Embryonic facial prominence (tissue), 1 donor: ENCODE measurements around the gene HFE.
"Not testable (repeated sequence)": the region's sequence is repeated elsewhere in the genome, so short reads cannot be mapped to it uniquely, and the experiment has no call there.

Experiments used
- DNase-seq: peaks from one replicate; pipeline ENCODE4 v3.0.0-alpha.2; 2016; ENCODE audit errors: extremely low spot score

The HFE gene, protein sequence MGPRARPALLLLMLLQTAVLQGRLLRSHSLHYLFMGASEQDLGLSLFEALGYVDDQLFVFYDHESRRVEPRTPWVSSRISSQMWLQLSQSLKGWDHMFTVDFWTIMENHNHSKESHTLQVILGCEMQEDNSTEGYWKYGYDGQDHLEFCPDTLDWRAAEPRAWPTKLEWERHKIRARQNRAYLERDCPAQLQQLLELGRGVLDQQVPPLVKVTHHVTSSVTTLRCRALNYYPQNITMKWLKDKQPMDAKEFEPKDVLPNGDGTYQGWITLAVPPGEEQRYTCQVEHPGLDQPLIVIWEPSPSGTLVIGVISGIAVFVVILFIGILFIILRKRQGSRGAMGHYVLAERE

DNA sequence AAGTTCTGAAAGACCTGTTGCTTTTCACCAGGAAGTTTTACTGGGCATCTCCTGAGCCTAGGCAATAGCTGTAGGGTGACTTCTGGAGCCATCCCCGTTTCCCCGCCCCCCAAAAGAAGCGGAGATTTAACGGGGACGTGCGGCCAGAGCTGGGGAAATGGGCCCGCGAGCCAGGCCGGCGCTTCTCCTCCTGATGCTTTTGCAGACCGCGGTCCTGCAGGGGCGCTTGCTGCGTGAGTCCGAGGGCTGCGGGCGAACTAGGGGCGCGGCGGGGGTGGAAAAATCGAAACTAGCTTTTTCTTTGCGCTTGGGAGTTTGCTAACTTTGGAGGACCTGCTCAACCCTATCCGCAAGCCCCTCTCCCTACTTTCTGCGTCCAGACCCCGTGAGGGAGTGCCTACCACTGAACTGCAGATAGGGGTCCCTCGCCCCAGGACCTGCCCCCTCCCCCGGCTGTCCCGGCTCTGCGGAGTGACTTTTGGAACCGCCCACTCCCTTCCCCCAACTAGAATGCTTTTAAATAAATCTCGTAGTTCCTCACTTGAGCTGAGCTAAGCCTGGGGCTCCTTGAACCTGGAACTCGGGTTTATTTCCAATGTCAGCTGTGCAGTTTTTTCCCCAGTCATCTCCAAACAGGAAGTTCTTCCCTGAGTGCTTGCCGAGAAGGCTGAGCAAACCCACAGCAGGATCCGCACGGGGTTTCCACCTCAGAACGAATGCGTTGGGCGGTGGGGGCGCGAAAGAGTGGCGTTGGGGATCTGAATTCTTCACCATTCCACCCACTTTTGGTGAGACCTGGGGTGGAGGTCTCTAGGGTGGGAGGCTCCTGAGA, at the start of gene HFE:
Gene HFE, plus strand, starts transcription at position 146 of the 832 bp plus-strand sequence. Its CDS starts 12 bp downstream, at position 158.
- DNase-seq, result peak; percentile 32

DNA sequence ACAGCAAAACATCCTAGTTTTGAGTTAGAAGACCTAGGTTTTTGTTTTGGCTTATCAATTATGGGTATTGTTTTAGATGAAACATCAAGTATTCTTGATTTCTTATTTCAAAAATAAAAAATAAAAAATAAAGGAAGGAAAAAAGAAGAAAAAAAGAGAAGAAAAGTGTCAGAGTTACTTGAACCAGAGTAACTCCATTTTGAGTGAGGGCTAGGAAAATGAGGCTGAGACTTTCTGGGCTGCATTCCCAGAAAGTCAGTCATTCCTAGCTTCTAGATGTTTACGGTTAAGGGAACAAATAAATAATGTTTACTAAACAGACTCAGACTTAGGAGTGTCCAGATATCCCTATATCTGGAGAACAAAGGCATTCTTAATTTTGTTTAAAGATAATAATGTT, 45.3 kb upstream of the HFE start:
- DNase-seq, result no peak

DNA sequence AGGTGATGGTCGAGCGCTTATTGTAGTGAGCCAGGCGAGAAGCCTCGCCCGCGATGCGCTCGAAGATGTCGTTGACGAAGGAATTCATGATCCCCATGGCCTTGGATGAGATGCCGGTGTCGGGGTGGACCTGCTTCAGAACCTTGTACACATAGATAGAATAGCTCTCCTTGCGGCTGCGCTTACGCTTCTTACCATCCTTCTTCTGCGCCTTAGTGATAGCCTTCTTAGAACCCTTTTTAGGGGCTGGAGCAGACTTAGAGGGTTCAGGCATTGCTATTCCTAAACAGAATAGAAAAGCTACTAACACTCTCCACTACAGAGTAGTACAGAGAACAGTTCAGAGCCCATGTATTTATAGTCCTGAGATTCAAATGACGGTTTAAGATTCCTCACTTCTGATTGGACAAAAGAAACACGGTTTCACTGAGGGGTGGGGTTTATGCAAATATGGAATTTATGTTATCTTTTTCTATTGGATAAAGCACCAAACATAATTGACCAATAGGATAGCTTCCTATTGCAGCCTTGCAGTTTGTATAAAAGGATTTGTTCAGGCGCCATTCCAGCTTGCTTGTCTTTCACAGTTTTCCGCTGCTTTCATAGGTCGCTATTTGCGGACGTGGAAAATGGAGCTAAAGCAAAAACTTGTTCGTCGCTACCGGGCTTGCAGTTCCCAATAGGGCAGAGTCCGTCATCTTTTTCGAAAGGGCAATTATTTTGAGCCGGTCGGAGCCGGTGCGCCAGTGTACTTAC, 43.7 kb upstream of the HFE start:
- peak; percentile 100 for DNase-seq

DNA sequence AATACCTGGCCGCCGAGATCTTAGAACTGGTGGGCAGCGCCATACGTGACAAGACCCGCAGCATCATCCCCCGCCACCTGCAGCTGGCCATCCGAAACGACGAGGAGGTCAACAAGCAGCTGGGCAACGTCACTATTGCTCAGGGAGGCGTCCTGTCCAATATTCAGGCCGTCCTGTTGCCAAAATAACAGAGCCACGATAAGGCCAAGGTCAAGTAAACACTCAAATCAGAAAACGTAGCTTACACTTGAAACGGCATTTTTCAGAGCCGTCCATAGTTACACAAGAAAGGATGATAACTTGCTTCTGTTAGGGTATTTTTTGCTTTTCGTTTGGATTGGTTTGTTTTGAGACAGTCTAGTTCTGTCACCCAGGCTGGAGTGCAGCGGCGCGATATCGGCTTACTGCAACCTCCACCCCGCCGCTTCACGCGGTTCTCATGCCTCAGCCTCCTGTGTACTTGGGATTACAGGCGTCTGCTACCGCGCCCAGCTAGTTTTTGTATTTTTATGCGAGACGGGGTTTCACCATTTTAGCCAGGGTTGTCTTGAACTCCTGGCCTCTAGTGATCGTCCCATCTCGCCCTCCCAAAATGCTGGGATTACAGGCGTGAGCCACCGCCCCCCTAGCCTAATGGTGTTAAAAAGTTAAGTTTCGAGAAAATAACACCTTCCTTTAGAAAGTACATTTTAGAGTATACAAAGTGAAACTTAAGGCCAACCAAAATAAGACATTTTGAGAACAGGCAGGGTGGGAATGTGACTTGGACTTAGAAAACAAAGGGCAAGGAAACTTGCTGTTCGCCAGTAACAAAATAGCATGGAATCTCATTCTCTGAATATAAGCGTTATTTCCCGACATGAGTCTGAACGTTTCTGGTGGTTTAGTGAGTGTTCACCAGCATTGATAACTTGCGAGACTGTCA, 42.8 kb upstream of the HFE start:
- DNase-seq, result no peak

DNA sequence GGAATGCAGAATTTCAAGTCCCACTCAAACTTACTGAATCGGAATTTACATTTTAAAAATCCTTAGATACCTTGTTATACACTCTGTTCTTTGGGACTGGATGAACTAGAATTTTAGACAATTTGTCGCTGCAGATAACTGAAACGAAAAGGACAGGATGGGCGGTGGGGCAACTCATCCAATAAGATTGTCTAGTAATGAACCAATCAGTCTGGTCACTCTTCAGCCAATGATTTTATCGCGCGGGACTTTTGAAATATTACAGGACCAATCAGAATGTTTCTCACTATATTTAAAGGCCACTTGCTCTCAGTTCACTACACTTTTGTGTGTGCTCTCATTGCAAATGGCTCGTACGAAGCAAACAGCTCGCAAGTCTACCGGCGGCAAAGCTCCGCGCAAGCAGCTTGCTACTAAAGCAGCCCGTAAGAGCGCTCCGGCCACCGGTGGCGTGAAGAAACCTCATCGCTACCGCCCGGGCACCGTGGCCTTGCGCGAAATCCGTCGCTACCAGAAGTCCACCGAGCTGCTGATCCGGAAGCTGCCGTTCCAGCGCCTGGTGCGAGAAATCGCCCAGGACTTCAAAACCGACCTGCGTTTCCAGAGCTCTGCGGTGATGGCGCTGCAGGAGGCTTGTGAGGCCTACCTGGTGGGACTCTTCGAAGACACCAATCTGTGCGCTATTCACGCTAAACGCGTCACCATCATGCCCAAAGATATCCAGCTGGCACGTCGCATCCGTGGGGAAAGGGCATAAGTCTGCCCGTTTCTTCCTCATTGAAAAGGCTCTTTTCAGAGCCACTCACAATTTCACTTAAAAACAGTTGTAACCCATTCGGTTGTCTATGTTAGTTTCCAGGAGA, 41.9 kb upstream of the HFE start:
- peak; percentile 95 for DNase-seq

DNA sequence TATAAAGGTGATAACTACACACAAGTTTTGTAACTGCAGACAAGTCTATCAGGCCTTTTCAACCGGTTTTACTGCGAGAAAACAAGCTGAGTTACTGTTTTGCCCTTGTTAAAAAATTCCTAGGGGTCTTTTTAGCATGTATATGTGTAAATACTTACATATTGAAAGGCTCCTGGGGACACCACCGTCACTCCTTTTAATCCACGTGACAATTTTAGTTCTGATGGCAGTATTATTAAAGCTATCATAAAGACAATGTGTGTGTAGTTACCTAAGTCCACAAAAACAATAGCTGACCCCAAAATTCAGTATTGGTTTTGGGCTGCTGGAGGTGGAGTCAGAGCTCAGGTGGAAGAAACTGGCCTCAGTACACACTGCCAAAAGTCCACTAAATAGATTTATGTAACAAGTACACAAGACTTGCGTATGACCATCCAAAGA, 41.3 kb upstream of the HFE start:
- no peak for DNase-seq

DNA sequence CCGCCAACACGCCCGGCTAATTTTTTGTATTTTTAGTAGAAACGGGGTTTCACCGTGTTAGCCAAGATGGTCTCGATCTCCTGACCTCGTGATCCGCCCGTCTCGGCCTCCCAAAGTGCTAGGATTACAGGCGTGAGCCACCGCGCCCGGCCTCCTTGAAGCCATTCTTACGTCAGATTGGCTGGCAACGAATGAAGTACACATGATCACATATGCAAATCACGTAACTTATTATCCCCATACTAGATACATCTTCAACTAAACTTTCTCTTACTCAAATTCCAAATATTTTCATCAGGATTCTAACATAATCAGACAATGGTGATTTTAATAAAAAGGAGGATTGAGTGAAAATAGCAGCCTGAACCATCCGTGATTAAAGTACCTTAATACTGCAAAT, 39.9 kb upstream of the HFE start:
- not testable (repeated sequence) for DNase-seq

DNA sequence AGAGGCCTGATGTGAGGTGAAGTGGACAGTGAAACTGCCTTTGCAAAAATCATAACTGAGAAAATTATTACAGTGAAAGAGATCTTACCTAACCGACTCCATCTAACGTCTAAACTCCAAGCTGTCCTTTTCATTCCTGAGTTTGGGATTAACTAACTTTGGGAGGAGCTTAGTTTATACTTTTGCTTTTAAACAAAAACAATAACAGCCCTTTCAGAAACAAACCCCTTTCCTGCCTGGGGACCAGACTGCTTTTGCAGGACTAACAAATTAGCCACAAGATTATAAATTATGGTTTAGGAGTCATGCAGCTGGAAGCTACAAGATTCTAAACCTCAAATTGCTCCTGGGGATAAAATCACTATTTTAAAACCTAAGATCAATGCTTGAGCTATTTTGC, 38.6 kb upstream of the HFE start:
- DNase-seq, result no peak

DNA sequence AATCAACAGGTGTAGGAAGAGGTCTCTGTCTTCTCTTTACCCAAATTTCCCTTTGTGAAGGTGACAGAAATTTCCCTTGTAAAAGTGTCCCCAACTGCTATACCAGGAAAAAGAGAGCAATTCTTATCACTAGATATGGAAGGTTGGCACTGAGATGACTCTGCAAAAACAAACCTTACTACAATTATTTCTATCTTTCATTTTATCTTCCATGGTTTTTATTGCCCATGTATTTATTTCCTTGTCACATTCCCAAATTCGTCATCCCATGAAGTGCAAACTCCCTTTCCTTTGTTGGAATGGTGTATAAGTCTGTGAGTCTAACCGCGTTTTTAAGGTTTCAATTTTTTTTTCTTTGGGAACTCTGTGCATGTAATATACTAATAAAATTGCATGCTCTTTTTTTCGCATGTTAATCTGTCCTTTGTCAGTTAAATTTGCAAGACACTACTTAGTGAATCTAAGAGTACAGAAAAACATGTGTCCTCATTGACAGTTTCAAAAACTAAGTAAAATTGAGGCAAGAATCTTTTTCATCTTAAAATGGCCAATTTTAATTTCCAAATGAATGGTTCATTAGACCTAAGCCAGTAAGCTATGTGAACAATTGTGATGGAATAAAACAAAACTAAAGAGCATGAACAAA, 35.4 kb upstream of the HFE start:
- DNase-seq, result no peak

DNA sequence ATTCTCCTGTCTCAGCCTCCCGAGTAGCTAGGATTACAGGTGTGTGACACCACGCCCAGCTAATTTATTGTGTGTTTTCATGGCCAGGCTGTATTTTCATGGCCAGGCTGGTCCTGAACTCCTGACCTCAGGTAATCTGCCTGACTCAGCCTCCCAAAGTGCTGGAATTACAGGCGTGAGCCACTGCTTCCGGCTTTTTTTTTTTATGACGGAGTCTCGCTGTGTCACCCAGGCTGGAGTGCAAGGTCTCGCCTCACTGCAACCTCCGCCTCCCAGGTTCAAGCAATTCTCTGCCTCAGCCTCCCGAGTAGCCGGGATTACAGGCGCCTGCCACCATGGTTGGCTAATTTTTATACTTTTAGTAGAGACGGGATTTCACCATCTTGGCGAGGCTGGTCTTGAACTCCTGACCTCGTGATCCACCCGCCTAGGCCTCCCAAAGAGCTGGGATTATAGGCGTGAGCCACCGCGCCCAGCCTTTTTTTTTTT, 34.4 kb upstream of the HFE start:
- DNase-seq, result not testable (repeated sequence)

DNA sequence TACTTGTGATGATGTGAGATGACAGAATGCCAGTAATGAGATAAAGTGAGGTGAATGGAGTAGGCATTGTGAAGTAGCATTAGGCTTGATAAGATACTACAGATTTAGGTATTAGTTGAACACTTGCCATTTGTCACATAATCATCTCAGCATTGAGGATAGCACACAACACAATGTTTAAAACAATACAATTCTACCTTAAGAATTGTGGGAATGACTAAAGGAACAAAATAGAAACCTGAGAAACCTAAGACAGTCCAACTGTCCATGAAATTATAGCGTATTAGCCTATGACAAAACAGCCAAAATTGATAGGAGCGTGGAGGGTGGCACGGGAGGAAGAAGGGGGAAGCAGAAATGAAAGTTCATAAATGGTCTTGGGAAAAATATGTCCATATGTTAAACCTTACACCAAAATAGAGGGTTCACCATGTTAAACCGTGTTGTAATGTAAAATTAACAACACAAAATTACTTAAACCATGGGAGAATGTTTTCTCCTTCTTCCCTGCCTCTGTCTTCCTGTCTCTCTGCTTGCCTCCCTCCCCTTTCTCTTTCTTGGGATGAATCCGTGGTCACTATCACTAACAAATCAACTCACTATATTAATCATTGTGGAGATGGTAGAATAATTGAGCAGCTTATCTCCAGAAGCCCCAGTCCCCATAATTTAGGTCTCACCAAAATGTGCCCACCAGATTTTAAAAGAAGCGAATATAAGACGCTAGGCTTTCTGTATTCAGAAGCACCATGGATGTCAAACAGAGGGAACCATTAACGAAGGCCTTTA, 33.0 kb upstream of the HFE start:
- DNase-seq, result no peak

DNA sequence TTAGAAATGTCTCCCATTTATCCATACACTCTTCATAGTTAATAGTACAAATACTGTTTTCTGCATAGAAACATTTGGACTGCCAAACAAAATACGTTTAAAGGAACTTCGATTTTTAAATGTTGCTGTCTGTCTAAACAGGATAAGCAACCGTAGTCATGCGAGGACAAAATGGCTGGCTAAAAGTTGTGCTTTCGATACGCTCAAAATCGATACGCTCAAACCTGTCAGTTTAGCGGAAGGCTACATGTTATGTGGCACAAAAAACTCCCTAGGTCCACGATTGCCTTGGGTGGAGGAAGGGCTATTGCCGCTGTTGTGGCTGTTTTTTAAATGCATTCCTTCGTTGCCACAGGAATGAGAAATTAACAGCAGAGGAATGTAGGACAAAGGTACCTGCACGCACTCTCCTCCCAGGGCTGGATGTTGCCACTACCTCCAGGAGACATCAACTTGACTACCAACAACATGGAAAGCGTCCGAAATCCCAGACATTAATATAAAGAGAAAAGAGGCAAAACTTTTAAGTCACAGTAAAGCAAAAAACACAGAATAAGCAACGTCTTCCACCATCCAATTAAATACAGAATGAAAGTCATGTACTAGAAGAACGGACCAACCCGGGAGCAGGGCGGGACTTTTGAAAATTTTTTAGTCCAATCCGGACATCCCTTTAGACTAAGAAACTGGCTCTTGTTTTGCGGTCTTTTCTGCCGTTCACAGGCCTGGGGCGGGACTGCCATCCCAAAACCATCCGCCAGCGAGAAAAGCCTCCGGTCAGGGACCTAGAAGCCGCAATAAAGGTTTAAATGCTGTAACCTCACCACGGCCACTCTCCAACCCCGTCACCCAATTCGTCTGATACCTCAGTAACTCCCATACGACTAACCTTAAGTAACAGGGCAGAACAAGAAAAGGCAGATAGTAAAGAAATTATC, 32.2 kb upstream of the HFE start:
- peak; percentile 97 for DNase-seq

DNA sequence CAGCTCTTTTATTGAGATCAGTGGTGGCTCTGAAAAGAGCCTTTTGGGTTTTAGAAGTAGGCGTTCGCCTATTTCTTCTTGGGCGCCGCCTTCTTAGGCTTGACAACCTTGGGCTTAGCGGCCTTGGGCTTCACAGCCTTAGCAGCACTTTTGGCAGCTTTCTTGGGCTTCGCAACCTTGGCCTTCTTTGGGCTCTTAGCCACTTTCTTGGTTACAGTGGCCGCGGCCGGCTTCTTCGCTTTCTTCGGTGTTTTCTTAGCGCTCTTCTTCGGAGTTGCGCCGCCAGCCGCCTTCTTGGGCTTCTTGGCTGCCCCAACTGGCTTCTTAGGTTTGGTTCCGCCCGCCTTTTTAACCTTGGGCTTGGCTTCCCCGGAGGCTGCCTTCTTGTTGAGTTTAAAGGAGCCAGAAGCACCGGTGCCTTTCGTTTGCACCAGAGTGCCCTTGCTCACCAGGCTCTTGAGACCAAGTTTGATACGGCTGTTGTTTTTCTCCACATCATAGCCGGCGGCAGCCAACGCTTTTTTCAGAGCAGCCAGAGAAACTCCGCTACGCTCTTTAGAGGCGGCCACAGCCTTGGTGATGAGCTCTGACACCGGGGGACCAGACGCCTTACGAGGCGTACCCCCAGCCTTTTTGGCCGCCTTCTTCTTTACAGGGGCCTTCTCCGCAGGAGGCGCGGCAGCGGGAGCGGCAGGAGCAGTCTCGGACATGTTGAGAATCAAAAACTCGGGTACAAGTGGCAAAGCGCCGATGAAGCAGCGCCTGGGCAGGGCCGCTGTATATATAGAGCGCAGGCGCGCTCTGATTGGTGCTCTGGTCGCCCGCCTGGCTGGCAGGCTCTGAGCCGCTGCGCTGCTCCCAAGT, 31.3 kb upstream of the HFE start:
- DNase-seq, result peak; percentile 87

DNA sequence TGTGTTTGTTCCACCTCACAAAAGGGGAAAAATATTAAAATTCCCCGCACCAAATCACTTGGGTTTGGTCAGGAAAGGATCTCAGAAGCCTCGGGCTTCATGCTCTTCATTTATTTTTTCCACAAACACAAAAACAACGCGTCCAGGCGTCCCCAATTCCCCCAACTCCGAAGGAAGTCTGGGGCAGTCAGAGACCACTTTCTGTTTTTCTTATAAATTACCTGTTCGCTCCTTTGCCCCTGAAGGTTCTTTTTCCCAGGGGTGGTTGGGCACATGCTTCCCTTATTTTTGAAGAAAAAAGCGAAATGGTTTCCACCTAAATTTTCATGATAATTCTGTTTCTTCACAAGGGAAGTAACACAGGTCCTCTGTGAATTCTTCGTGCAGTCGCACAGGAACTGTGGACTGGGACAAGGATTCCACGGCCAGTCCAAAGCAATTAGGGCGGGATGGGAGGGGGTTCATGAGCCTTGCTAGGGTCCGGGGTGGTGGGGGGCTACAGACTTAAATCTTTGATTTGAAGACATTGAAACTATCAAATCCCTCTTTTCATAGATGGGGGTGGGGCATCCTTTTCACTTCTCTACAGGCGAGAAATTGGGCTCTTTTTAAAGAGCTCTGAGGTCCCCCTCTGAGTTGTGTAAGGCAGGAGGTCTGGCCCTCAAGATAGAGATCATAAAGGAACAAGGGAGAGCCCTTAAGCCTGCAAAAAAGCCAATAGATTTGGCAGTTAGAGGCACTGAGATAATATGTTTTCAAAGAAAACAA, 30.5 kb upstream of the HFE start:
- DNase-seq, result no peak

DNA sequence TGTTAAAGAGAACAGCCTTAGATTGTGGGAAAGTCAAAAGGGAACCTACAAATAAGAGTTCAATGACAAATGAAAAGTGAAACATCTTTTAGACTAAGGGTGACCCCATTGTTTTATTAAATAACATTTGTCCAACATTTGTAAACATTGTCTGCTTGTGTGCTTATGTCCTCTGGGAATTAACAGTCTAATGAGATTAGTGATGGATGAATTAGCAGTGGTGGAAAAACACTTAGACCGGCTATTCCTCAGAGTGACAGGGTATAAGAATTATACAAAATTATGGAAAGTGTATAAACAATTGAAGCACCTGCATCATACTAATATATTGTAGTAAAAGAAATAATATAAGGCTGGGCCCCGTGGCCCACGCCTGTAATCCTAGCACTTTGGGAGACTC, 29.3 kb upstream of the HFE start:
- DNase-seq, result no peak
